HEK293 (cell line): ENCODE measurements around the gene BTBD9.

Experiments
- CTCF ChIA-PET: fragments of 350-600 bp; formaldehyde crosslinking; extraction: SDS; loops from one replicate; lab custom pipeline; 2021; ENCODE audit warnings: antibody characterized with exemption; lab: Yijun Ruan, JAX
- POLR2A ChIA-PET: fragments of 300-600 bp; formaldehyde crosslinking; extraction: SDS; loops from one replicate; lab custom pipeline; 2020; ENCODE audit warnings: antibody characterized with exemption, inconsistent platforms; lab: Yijun Ruan, JAX
- H3K27ac ChIP-seq: fragments of 200-500 bp; sonication (Bioruptor generic); 2 replicates; pipeline ENCODE4 v1.5.1; 2014; ENCODE audit warnings: low read depth, low read length, control low read depth, inconsistent platforms; ENCODE audit errors: extremely low read depth
- H3K36me3 ChIP-seq, 2 experiments: fragments of 200-500 bp in 1 of 2; sonication (Bioruptor generic) in 1 of 2; 1 replicate in 1 of 2; 2 replicates in 1 of 2; pipeline ENCODE4 v1.5.1; 2014 to 2017; ENCODE audit warnings: inconsistent platforms in 2 of 2, low read length in 2 of 2; ENCODE audit not compliant: control insufficient read depth in 2 of 2, insufficient read depth in 1 of 2
- H3K4me1 ChIP-seq: fragments of 200-500 bp; sonication (Bioruptor generic); 2 replicates; pipeline ENCODE4 v1.5.1; 2014; ENCODE audit warnings: mild to moderate bottlenecking, low read length, inconsistent platforms; ENCODE audit not compliant: control insufficient read depth, insufficient read depth
- H3K4me3 ChIP-seq: 2 replicates; pipeline ENCODE4 v1.5.1; 2011; ENCODE audit warnings: low read depth, mild to moderate bottlenecking, control low read depth, low read length, moderate library complexity
- H3K9me3 ChIP-seq: fragments of 200-500 bp; sonication (Bioruptor generic); 2 replicates; pipeline ENCODE4 v1.5.1; 2014; ENCODE audit warnings: low read depth, low read length, inconsistent platforms; ENCODE audit not compliant: control insufficient read depth, insufficient read depth
- BCL6B ChIP-seq: fragments of 450-650 bp; formaldehyde crosslinking; IDR thresholded peaks from 2 replicates; pipeline ENCODE4 v1.5.1; 2017; ENCODE audit warnings: missing biosample characterization, missing genetic modification characterization
- GLI2 ChIP-seq: fragments of 450-650 bp; formaldehyde crosslinking; IDR thresholded peaks from 2 replicates; pipeline ENCODE4; 2017; ENCODE audit warnings: missing biosample characterization, missing genetic modification characterization, low read depth, borderline replicate concordance
- HOXD13 ChIP-seq: sonication (generic); formaldehyde crosslinking; IDR thresholded peaks from 2 replicates; pipeline ENCODE4 v1.8.0; 2022; ENCODE audit warnings: missing genetic modification reagents, borderline replicate concordance
- OVOL3 ChIP-seq: fragments of 450-650 bp; formaldehyde crosslinking; IDR thresholded peaks from 2 replicates; pipeline ENCODE4 v1.5.1; 2016; ENCODE audit warnings: missing biosample characterization, missing genetic modification characterization
- SETDB1 ChIP-seq: IDR thresholded peaks from one replicate; pipeline ENCODE4 v1.6.1; 2017; ENCODE audit warnings: mild to moderate bottlenecking, low read length, moderate library complexity, mixed read lengths; ENCODE audit not compliant: insufficient read length
- ZBTB26 ChIP-seq: fragments of 450-650 bp; formaldehyde crosslinking; optimal IDR thresholded peaks from 2 replicates; pipeline ENCODE3; 2016; ENCODE audit warnings: missing biosample characterization, mild to moderate bottlenecking, missing genetic modification characterization
- ZBTB49 ChIP-seq: fragments of 450-650 bp; formaldehyde crosslinking; IDR thresholded peaks from 2 replicates; pipeline ENCODE4 v1.5.1; 2016; ENCODE audit warnings: missing biosample characterization, missing genetic modification characterization, low read depth
- ZFHX2 ChIP-seq: fragments of 450-650 bp; formaldehyde crosslinking; conservative IDR thresholded peaks from 2 replicates; pipeline ENCODE4 v1.5.1; 2016; ENCODE audit warnings: missing biosample characterization, missing genetic modification characterization
- ZFP3 ChIP-seq: fragments of 450-650 bp; formaldehyde crosslinking; IDR thresholded peaks from 2 replicates; pipeline ENCODE4 v1.5.1; 2016; ENCODE audit warnings: low read depth, missing biosample characterization, missing genetic modification characterization
- ZNF155 ChIP-seq: fragments of 450-650 bp; formaldehyde crosslinking; IDR thresholded peaks from 2 replicates; pipeline ENCODE4 v1.5.1; 2016; ENCODE audit warnings: missing biosample characterization, missing genetic modification characterization
- ZNF214 ChIP-seq: fragments of 450-650 bp; formaldehyde crosslinking; IDR thresholded peaks from 2 replicates; pipeline ENCODE4 v1.5.1; 2017; ENCODE audit warnings: missing biosample characterization, mild to moderate bottlenecking, missing genetic modification characterization, borderline replicate concordance
- ZNF266 ChIP-seq: fragments of 450-650 bp; formaldehyde crosslinking; IDR thresholded peaks from 2 replicates; pipeline ENCODE4 v1.5.1; 2016; ENCODE audit warnings: missing biosample characterization, missing genetic modification characterization, low read depth
- ZNF324 ChIP-seq: fragments of 450-650 bp; formaldehyde crosslinking; IDR thresholded peaks from 2 replicates; pipeline ENCODE4 v1.5.1; 2016; ENCODE audit warnings: missing biosample characterization, missing genetic modification characterization
- ZNF335 ChIP-seq: fragments of 450-650 bp; formaldehyde crosslinking; conservative IDR thresholded peaks from 2 replicates; pipeline ENCODE4 v1.5.1; 2016; ENCODE audit warnings: missing biosample characterization, missing genetic modification characterization
- ZNF362 ChIP-seq: fragments of 450-650 bp; formaldehyde crosslinking; IDR thresholded peaks from 2 replicates; pipeline ENCODE4 v1.5.1; 2016; ENCODE audit warnings: missing biosample characterization, missing genetic modification characterization
- ZNF394 ChIP-seq: fragments of 450-650 bp; formaldehyde crosslinking; IDR thresholded peaks from 2 replicates; pipeline ENCODE4 v1.5.1; 2016; ENCODE audit warnings: missing biosample characterization, missing genetic modification characterization, mild to moderate bottlenecking, moderate library complexity, borderline replicate concordance
- ZNF473 ChIP-seq: fragments of 450-650 bp; formaldehyde crosslinking; IDR thresholded peaks from 2 replicates; pipeline ENCODE4 v1.5.1; 2017; ENCODE audit warnings: missing biosample characterization, missing genetic modification characterization
- ZNF561 ChIP-seq: fragments of 450-650 bp; IDR thresholded peaks from 2 replicates; pipeline ENCODE4 v1.5.1; 2018; ENCODE audit warnings: missing biosample characterization, missing genetic modification characterization, borderline replicate concordance
- ZNF610 ChIP-seq: fragments of 450-650 bp; formaldehyde crosslinking; IDR thresholded peaks from 2 replicates; pipeline ENCODE4 v1.5.1; 2016; ENCODE audit warnings: missing biosample characterization, missing genetic modification characterization, borderline replicate concordance
- ZNF837 ChIP-seq: fragments of 450-650 bp; formaldehyde crosslinking; IDR thresholded peaks from 2 replicates; pipeline ENCODE4 v1.5.1; 2016; ENCODE audit warnings: missing biosample characterization, missing genetic modification characterization
- ZNF843 ChIP-seq: fragments of 450-650 bp; formaldehyde crosslinking; IDR thresholded peaks from 2 replicates; pipeline ENCODE4 v1.5.1; 2016; ENCODE audit warnings: missing biosample characterization, missing genetic modification characterization

BTBD9 gene

GRCh38 chr6:38320843-38321242 lies 318.9 kb downstream of the BTBD9 start:
- POLR2A ChIA-PET, result no interaction called here
- no peaks in the 10 kb centered on the region for H3K36me3 ChIP-seq
- no peaks in the 10 kb centered on the region for H3K4me1 ChIP-seq
- no peaks in the 10 kb centered on the region for H3K9me3 ChIP-seq
- CTCF ChIA-PET, result no interaction called here
- no peak overlapping the region for H3K27ac ChIP-seq
- no peak overlapping the region for H3K4me3 ChIP-seq
- no peak for TF ChIP-seq ZNF561 (tag by site-specific recombination)
- no peak for TF ChIP-seq ZNF394 (tag by site-specific recombination)
- TF ChIP-seq SETDB1, result no peak
- TF ChIP-seq HOXD13 (CRISPR knock-in tag), result no peak
- no peak for TF ChIP-seq ZFHX2
- no peak for TF ChIP-seq BCL6B (tag by site-specific recombination)

- no peak for TF ChIP-seq ZNF610 (tag by site-specific recombination)
- no peak for TF ChIP-seq ZNF324 (tag by site-specific recombination)
- no peak for TF ChIP-seq ZBTB26
- TF ChIP-seq GLI2, result no peak
- no peak for TF ChIP-seq ZNF837 (tag by site-specific recombination)
- TF ChIP-seq ZNF473, result no peak
- TF ChIP-seq ZBTB49 (tag by site-specific recombination), result no peak
- no peak for TF ChIP-seq ZNF155 (tag by site-specific recombination)
- POLR2A ChIA-PET, result no interaction called here
- Histone ChIP-seq H3K36me3 (no peaks in the 10 kb centered on the region), H3K27ac (no peak overlapping the region), H3K4me1 (no peaks in the 10 kb centered on the region), H3K4me3 (no peak overlapping the region), H3K9me3 (no peaks in the 10 kb centered on the region)
- CTCF ChIA-PET, result no interaction called here
These were observed 319.4 kb downstream of the BTBD9 start for GRCh38 chr6:38320358-38320757.

GRCh38 chr6:38319256-38320212 lies 320.2 kb downstream of the BTBD9 start:
- Histone ChIP-seq H3K4me3 (no peak overlapping the region), H3K27ac (no peak overlapping the region), H3K36me3 (no peaks in the 10 kb centered on the region), H3K9me3 (no peaks in the 10 kb centered on the region), H3K4me1 (no peaks in the 10 kb centered on the region)
- TF ChIP-seq ZNF335 (tag by site-specific recombination) (no peak), ZFP3 (tag by site-specific recombination) (no peak), ZNF362 (no peak), ZNF214 (tag by site-specific recombination) (no peak), ZNF266 (tag by site-specific recombination) (no peak), ZNF843 (no peak), OVOL3 (tag by site-specific recombination) (no peak)
- POLR2A ChIA-PET, result no interaction called here
- CTCF ChIA-PET, result no interaction called here
